H1 (cell line): ENCODE results near the gene OMP. TPM values are rescaled to one million over a fixed set of nuclear protein-coding genes. Genes with fewer than 3 reads are reported as not detected.

ENCODE experiments used
- RNF2 ChIP-seq: fragments of 200-900, 300-1000 bp; sonication (generic); IDR thresholded peaks from 2 replicates; pipeline ENCODE4 v1.7.1; 2016; ENCODE audit warnings: borderline replicate concordance, low read depth, mild to moderate bottlenecking, antibody characterized with exemption, low read length; ENCODE audit not compliant: poor library complexity, severe bottlenecking; ENCODE audit errors: missing control alignments
- SIN3A ChIP-seq, 2 experiments: IDR thresholded peaks in 1 of 2; conservative IDR thresholded peaks in 1 of 2; 2 replicates each; pipeline ENCODE4 v1.6.1; 2011 to 2012; ENCODE audit warnings: low read length in 2 of 2, improper control_type of control experiment in 1 of 2, low read depth in 1 of 2, mild to moderate bottlenecking in 1 of 2
- TAF7 ChIP-seq: optimal IDR thresholded peaks from 2 replicates; pipeline ENCODE3; 2011; ENCODE audit warnings: low read depth, mild to moderate bottlenecking, inconsistent platforms, low read length, moderate library complexity, borderline replicate concordance
- polyA plus RNA-seq, 7 experiments: library from polyadenylated mRNA; depleted of rRNA in 3 of 7; stranded (reverse) in 5 of 7; unstranded in 2 of 7; fragments of >200 nt in 5 of 7; fragments of 200-250 nt in 2 of 7; gene quantifications; 1 replicate in 5 of 7; 2 replicates in 1 of 7; 4 replicates in 1 of 7; pipeline versions ENCODE4 v1.2.1 to v1.2.3, GENCODE V29; 2011 to 2013; ENCODE audit warnings: missing spikeins in 2 of 7, mixed read lengths in 2 of 7
- total RNA-seq: library from RNA; stranded (reverse); fragmentation: NEBNext Ultra II Directional; extraction: Animal tissue kit (Norgen Biotek cat#: 25700); gene quantifications from 2 replicates; pipeline ENCODE4 v1.2.1, GENCODE V29; 2021

OMP gene
- total and polyA plus RNA-seq, 2 of the 8 experiments (the other 6 are each of a cell fraction or from before 2014, with no cell fraction given): not detected

GRCh38 chr11:77066229-77067042, 36.2 kb upstream of the OMP start, which contains the start of gene CAPN5 (continued):
- TF ChIP-seq RNF2: no peak
- peak in 1 of 2 experiments; percentile 22; a peak in 2 of 4 replicates for TF ChIP-seq SIN3A (conservative IDR thresholded peaks at IDR 0.05 in 1 of 2, IDR thresholded peaks at IDR 0.05 in 1 of 2; ENCODE audit: low read depth in 1 of 2, low read length in 2 of 2)
- TF ChIP-seq TAF7: peak; percentile 62
